Left lung (tissue), 10 donors: Measurements from ENCODE around the gene EHMT1. TPM values are rescaled to one million over a fixed set of nuclear protein-coding genes. Genes with fewer than 3 reads are reported as not detected.
"Not testable (repeated sequence)": the region's sequence is repeated elsewhere in the genome, so short reads cannot be mapped to it uniquely, and the experiment has no call there.

ENCODE experiments used
- ATAC-seq: fragments of 200-7000 bp; cut with Tn5 transposase; one replicate; pipeline ENCODE4 v1.9.1; 2020; ENCODE audit warnings: moderate library complexity
- DNase-seq, 4 donors: peaks; one replicate each; pipeline ENCODE4 v3.0.0-alpha.2; 2013 to 2020
- H3K27ac ChIP-seq, 2 donors: fragments of 200-600 bp; sonication (generic) in 1 of 2; one replicate each; pipeline versions ENCODE4 v1.5.0 to v1.8.0; 2020 to 2021
- H3K27me3 ChIP-seq, 2 donors: fragments of 200-600 bp; sonication (generic) in 1 of 2; one replicate each; pipeline versions ENCODE4 v1.5.0 to v1.8.0; 2020 to 2021
- H3K36me3 ChIP-seq, 2 donors: fragments of 200-600 bp; sonication (generic) in 1 of 2; one replicate each; pipeline versions ENCODE4 v1.5.0 to v1.8.0; 2020 to 2021
- H3K4me1 ChIP-seq, 2 donors: fragments of 200-600 bp; one replicate each; pipeline ENCODE4 v1.8.0; 2021
- H3K4me3 ChIP-seq, 2 donors: fragments of 200-600 bp; sonication (generic) in 1 of 2; one replicate each; pipeline versions ENCODE4 v1.5.0 to v1.8.0; 2020 to 2021; ENCODE audit warnings: mild to moderate bottlenecking in 1 of 2
- H3K9me3 ChIP-seq, 2 donors: fragments of 200-600 bp; sonication (generic) in 1 of 2; one replicate each; pipeline versions ENCODE4 v1.5.0 to v1.8.0; 2020 to 2021
- intact Hi-C, 2 donors: fragments of 100-400 bp; cut with DNase I; formaldehyde crosslinking; loops; one replicate each; pipeline versions ENCODE4 v1.11.2 to v1.14.2; 2022
- polyA plus RNA-seq, 6 donors: library from polyadenylated mRNA; unstranded; fragments of 120-200 nt; gene quantifications; one replicate each; pipeline ENCODE4 v1.2.1, GENCODE V29; 2013; ENCODE audit not compliant: insufficient read length in 6 of 6
- total RNA-seq, 2 donors: library from RNA; stranded (reverse); fragmentation: NEBNext Ultra II Directional; extraction: Animal tissue kit (Norgen Biotek cat#: 25700); gene quantifications; one replicate each; pipeline ENCODE4 v1.2.1, GENCODE V29; 2021
- TF ChIP-seq, protein P1 (sequence below), 2 donors: fragments of 200-600 bp; sonication (generic) in 1 of 2; IDR thresholded peaks; one replicate each; pipeline versions ENCODE4 v1.5.0 to v1.8.0; 2021; ENCODE audit warnings: antibody characterized with exemption in 2 of 2
- donor health status: DM: no; HTN: yes; CAD: no.
- donor health status: DM: no; HTN: no; CAD: no.

EHMT1 gene
- total and polyA plus RNA-seq, 8 donors = 71.5 to 92.7 (median 82.7) TPM

DNA sequence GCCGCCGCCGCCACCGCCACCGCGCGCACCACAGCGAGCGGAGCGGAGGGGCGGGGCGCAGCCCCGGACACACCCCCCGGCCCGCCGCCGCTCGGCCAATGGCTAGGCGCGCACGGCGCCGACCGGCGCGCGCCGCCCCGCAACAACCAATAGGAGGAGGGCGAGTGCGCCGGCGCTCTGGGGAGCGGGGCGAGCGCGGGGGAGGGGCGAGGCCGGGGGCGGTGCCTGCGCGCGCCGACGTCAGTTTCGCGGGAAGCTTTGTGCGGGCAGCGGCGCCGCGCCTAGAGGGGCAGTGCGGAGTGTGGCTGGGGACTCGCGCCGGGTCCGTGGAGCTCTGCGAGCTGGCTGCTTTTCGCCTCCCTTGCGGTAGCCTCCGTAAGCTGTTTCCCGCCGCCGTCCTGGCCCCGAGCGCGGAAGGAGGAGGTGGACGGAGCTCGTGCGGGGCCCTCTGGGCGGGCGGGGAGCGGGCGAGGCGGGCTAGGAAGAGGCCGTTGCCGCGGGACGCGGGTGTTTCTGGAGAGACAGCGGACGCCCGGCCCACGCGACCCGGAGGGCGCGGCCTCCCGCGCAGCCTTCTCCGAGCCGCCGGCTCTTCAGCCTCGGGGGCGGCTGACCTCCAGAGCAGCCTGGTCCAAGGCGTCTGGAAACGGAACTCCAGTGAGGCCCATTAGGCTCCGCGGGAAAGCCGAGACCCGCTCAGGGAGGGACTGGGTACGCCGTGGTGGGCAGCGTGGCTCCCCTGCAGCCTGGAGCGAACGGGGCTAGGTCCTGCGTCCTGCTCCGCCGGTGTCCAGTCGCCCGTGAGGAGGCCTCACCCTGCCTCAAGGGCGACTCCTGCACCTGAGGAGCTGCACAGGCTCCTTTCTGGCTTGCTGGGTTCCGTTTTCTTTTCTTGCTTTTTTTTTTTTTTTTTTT, 28.1 kb upstream of the EHMT1 start, which contains the start of gene ZMYND19:
TSS of gene ZMYND19 (minus strand) at position 44 of the 915 bp plus-strand sequence. CDS start 249 bp downstream, outside the sequence.
- no peaks in the 10 kb centered on the region for H3K27me3 ChIP-seq
- intact Hi-C loops = no loop called here
- H3K36me3 ChIP-seq = peaks cover 0 to 25% of the 10 kb centered on the region in 2 donors
- peaks cover 14 to 34% of the 10 kb centered on the region in 2 donors for H3K4me1 ChIP-seq
- H3K27ac ChIP-seq = peak within 1 kb of the TSS in 1 of 2 donors; percentile 76
- peak; percentile 95 for ATAC-seq
- TF ChIP-seq, protein P1, sequence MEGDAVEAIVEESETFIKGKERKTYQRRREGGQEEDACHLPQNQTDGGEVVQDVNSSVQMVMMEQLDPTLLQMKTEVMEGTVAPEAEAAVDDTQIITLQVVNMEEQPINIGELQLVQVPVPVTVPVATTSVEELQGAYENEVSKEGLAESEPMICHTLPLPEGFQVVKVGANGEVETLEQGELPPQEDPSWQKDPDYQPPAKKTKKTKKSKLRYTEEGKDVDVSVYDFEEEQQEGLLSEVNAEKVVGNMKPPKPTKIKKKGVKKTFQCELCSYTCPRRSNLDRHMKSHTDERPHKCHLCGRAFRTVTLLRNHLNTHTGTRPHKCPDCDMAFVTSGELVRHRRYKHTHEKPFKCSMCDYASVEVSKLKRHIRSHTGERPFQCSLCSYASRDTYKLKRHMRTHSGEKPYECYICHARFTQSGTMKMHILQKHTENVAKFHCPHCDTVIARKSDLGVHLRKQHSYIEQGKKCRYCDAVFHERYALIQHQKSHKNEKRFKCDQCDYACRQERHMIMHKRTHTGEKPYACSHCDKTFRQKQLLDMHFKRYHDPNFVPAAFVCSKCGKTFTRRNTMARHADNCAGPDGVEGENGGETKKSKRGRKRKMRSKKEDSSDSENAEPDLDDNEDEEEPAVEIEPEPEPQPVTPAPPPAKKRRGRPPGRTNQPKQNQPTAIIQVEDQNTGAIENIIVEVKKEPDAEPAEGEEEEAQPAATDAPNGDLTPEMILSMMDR (IDR thresholded peaks at IDR 0.05) = no peak
- peak; percentile 86 to 96 (median 90) for DNase-seq
- H3K4me3 ChIP-seq = peak within 1 kb of the TSS; percentile 90 to 93
- no peaks in the 10 kb centered on the region for H3K9me3 ChIP-seq

- ATAC-seq = peak; percentile 55
- intact Hi-C loops = no loop called here
- H3K9me3 ChIP-seq = no peaks in the 10 kb centered on the region
- peak overlapping the region; percentile 13 to 54 for H3K27ac ChIP-seq
- no peaks in the 10 kb centered on the region for H3K27me3 ChIP-seq
- TF ChIP-seq, protein P1 (IDR thresholded peaks at IDR 0.05) = no peak
- H3K36me3 ChIP-seq = peaks cover 0 to 7% of the 10 kb centered on the region in 2 donors
- no peak overlapping the region for H3K4me3 ChIP-seq
- peak in 2 of 4 donors; percentile 48 to 61 for DNase-seq
- peaks cover 14 to 34% of the 10 kb centered on the region in 2 donors for H3K4me1 ChIP-seq
Observed at GRCh38 chr9:137592767-137593166, 26.0 kb upstream of the EHMT1 start.

- H3K36me3 ChIP-seq = peaks cover 0 to 3% of the 10 kb centered on the region in 2 donors
- peaks cover 14 to 34% of the 10 kb centered on the region in 2 donors for H3K4me1 ChIP-seq
- no peaks in the 10 kb centered on the region for H3K27me3 ChIP-seq
- intact Hi-C loops = no loop called here
- peak; percentile 66 for ATAC-seq
- H3K9me3 ChIP-seq = no peaks in the 10 kb centered on the region
- no peak overlapping the region for H3K4me3 ChIP-seq
- peak overlapping the region; percentile 13 to 54 for H3K27ac ChIP-seq
- TF ChIP-seq, protein P1 (IDR thresholded peaks at IDR 0.05) = no peak
- DNase-seq = peak in 2 of 4 donors; percentile 77 to 86
Observed at GRCh38 chr9:137593176-137593575, 25.6 kb upstream of the EHMT1 start.

DNA sequence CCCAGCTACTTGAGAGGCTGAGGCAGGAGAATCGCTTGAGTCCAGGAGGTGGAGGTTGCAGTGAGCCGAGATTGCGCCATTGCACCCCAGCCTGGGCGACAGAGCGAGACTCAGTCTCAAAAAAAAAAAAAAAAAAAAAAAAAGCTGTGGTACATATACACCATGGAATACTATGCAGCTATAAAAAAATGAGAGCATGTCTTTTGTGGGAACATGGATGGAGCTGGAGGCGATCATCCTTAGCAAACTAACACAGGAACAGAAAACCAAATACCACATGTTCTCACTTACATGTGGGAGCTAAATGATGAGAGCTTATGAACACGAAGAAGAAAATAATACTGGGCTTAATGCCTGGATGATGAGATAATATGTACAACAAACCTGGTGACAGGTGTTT, 22.2 kb upstream of the EHMT1 start:
- intact Hi-C loops, ATAC-seq, H3K4me3 ChIP-seq, H3K27me3 ChIP-seq, H3K27ac ChIP-seq, H3K36me3 ChIP-seq, H3K9me3 ChIP-seq, DNase-seq: not testable (repeated sequence)
- H3K4me1 ChIP-seq = peaks cover 0 to 15% of the 10 kb centered on the region in 2 donors

DNA sequence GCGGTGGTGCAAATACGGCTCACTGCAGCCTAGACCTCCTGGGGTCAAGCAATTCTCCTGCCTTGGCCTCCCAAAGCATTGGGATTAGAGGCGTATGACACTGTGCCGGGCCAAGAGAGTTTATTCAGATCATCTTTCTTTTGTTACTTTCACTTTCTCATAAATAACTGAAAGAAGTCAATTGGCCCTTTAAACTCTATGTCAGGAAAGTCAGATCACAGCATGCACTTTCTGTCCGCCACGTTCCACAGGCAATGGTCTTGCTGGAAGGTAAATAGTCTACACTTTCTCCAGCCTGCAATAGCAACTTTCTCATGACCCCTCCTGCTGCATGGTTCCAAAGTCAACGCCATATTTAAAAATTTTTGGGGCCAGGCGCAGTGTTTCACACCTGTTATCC, 19.9 kb upstream of the EHMT1 start:
- no peak for ATAC-seq
- Histone ChIP-seq H3K4me1 (peaks cover 0 to 10% of the 10 kb centered on the region in 2 donors), H3K9me3 (no peaks in the 10 kb centered on the region), H3K4me3 (no peak overlapping the region), H3K27me3 (no peaks in the 10 kb centered on the region), H3K27ac (no peak overlapping the region), H3K36me3 (no peaks in the 10 kb centered on the region)
- DNase-seq = no peak
- intact Hi-C loops = no loop called here
- TF ChIP-seq, protein P1 (IDR thresholded peaks at IDR 0.05) = no peak
